Gastrocnemius medialis (tissue), 4 donors: ENCODE measurements around the gene PTEN. TPM values are rescaled to one million over a fixed set of nuclear protein-coding genes. Genes with fewer than 3 reads are reported as not detected.
A peak's percentile ranks its signal among the peaks of the same experiment; 100 is the strongest.
"Not testable (repeated sequence)": the region's sequence is repeated elsewhere in the genome, so short reads cannot be mapped to it uniquely, and the experiment has no call there.

Experiments used
- ATAC-seq, 2 donors: fragments of 150-250 bp; one replicate each; pipeline ENCODE4 v1.9.1; 2016
- DNase-seq, 2 donors: peaks; one replicate each; pipeline ENCODE4 v3.0.0-alpha.2; 2019
- H3K27ac ChIP-seq, 4 donors: fragments of 200-600 bp; sonication (generic); 1 replicate in 1 of 4; 2 replicates in 3 of 4; pipeline ENCODE4 v1.5.1; 2016 to 2018; ENCODE audit warnings: mild to moderate bottlenecking in 2 of 4, moderate library complexity in 1 of 4
- H3K27me3 ChIP-seq, 3 donors: fragments of 200-600 bp; sonication (generic) in 2 of 3; 1 replicate in 1 of 3; 2 replicates in 2 of 3; pipeline versions ENCODE4 v1.5.1 to v1.6.0; 2016 to 2019; ENCODE audit warnings: mild to moderate bottlenecking in 1 of 3, moderate library complexity in 1 of 3
- H3K36me3 ChIP-seq, 2 donors: fragments of 200-600 bp; sonication (generic) in 1 of 2; one replicate each; pipeline ENCODE4 v1.5.1; 2017 to 2018
- H3K4me1 ChIP-seq, 2 donors: fragments of 200-600 bp; sonication (generic) in 1 of 2; one replicate each; pipeline ENCODE4 v1.5.1; 2016 to 2017; ENCODE audit warnings: mild to moderate bottlenecking in 2 of 2
- H3K4me3 ChIP-seq, 4 donors: fragments of 200-600 bp; sonication (generic) in 3 of 4; 1 replicate in 1 of 4; 2 replicates in 3 of 4; pipeline ENCODE4 v1.5.1; 2016 to 2019; ENCODE audit warnings: mild to moderate bottlenecking in 2 of 4
- H3K9me3 ChIP-seq, 3 donors: fragments of 200-600 bp; sonication (generic) in 2 of 3; 1 replicate in 1 of 3; 2 replicates in 2 of 3; pipeline ENCODE4 v1.5.1; 2016 to 2019
- POLR2A ChIP-seq, 2 donors: fragments of 450-650 bp; IDR thresholded peaks; one replicate each; pipeline ENCODE4 v1.6.1; 2017; ENCODE audit warnings: antibody characterized with exemption in 2 of 2, mild to moderate bottlenecking in 2 of 2, moderate library complexity in 2 of 2
- in situ Hi-C, 4 donors: fragments of 200-750 bp; cut with MboI; loops; one replicate each; pipeline versions ENCODE4 v1.15.0 to v1.8.0; 2017; ENCODE audit warnings: low sequenced_read_pairs in 4 of 4
- intact Hi-C: fragments of 100-400 bp; cut with DNase I; formaldehyde crosslinking; loops from one replicate; pipeline ENCODE4 v1.15.1; 2023; ENCODE audit warnings: low total_unique reads
- total RNA-seq, 4 donors: library from RNA; depleted of rRNA; stranded (reverse); fragments of >200 nt; gene quantifications; one replicate each; pipeline versions ENCODE4 v1.1.0 to v1.2.3, GENCODE V29; 2016
- TF ChIP-seq, protein P1 (sequence below), 5 experiments: fragments of 450-650 bp in 3 of 5; fragments of 200-600 bp in 2 of 5; sonication (generic) in 2 of 5; IDR thresholded peaks in 4 of 5; conservative IDR thresholded peaks in 1 of 5; 1 replicate in 4 of 5; 2 replicates in 1 of 5; pipeline ENCODE4 v1.5.1; 2016 to 2019; ENCODE audit warnings: antibody characterized with exemption in 5 of 5, mild to moderate bottlenecking in 3 of 5, moderate library complexity in 3 of 5

PTEN gene
- total RNA-seq, 4 donors from 2014 or later = 32.2 to 54.5 (median 41.5) TPM

DNA sequence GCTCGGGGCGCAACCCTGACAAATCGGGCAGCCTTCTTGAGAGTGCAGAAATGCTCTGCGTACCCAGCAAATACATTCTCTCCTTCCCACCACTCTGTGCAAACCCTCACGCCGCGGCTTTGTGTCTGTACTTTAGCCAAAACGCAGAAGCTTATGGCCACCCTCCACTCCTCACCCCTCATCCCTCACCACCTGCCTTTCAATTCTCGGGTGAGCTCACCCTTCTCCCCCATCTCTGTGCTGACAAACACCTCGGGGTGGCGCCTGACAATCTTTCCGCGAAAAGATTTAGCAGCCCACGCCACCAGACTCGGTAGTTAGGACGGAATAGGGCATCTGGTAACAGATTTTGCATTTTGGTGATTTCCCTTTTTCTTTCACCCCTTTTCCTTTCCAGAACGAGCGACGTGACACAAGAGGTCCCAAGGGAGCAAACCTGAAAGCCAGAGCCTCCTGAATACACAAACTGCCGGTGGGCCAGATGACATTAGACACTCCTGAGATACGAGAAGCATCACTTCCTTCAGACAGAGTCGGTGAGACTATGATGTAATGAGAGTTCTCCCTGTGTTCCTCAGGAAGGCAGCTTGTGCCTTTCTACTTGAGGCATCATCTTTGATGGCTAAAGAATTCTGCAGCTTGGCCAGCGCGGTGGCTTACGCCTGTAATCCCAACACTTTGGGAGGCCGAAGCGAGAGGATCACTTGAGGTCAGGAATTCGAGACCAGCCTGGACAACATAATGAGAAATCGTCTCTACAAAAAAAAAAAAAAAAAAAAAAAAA lies 44.7 kb upstream of the PTEN start:
- Histone ChIP-seq H3K4me1 (peaks cover 26 to 39% of the 10 kb centered on the region in 2 donors), H3K9me3 (no peaks in the 10 kb centered on the region), H3K27ac (peak overlapping the region; percentile 88 to 96 (median 92)), H3K36me3 (no peaks in the 10 kb centered on the region), H3K4me3 (peak overlapping the region; percentile 73 to 94 (median 90)), H3K27me3 (no peaks in the 10 kb centered on the region)
- TF ChIP-seq, protein P1, sequence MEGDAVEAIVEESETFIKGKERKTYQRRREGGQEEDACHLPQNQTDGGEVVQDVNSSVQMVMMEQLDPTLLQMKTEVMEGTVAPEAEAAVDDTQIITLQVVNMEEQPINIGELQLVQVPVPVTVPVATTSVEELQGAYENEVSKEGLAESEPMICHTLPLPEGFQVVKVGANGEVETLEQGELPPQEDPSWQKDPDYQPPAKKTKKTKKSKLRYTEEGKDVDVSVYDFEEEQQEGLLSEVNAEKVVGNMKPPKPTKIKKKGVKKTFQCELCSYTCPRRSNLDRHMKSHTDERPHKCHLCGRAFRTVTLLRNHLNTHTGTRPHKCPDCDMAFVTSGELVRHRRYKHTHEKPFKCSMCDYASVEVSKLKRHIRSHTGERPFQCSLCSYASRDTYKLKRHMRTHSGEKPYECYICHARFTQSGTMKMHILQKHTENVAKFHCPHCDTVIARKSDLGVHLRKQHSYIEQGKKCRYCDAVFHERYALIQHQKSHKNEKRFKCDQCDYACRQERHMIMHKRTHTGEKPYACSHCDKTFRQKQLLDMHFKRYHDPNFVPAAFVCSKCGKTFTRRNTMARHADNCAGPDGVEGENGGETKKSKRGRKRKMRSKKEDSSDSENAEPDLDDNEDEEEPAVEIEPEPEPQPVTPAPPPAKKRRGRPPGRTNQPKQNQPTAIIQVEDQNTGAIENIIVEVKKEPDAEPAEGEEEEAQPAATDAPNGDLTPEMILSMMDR (IDR thresholded peaks at IDR 0.05 in 4 of 5, conservative IDR thresholded peaks at IDR 0.05 in 1 of 5) = no peak
- TF ChIP-seq POLR2A (IDR thresholded peaks at IDR 0.05) = no peak
- DNase-seq (peak in 1 of 2 donors; percentile 17), ATAC-seq (peak; percentile 30 to 32)
- intact Hi-C loops (no loop called here), in situ Hi-C loops (no loop called here)

DNA sequence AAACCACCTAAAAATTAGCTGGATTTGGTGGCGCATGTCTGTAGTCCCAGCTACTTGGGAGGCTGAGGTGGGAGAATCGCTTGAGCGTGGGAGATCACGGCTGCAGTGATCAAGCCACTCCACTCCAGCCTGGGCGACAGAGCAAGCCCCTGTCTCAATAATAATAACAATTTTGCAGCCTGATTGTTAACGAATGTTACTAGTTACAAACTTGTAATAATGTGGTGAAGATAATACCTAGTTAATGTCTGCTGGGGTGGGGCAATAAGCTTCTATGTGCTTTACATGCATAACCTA lies 44.2 kb upstream of the PTEN start:
- DNase-seq (no peak), ATAC-seq (no peak)
- H3K4me3 ChIP-seq = no peak overlapping the region
- H3K36me3 ChIP-seq = no peaks in the 10 kb centered on the region
- H3K4me1 ChIP-seq = peaks cover 26 to 36% of the 10 kb centered on the region in 2 donors
- no peak overlapping the region for H3K27ac ChIP-seq
- H3K9me3 ChIP-seq = no peaks in the 10 kb centered on the region
- TF ChIP-seq, protein P1 (IDR thresholded peaks at IDR 0.05 in 4 of 5, conservative IDR thresholded peaks at IDR 0.05 in 1 of 5) = no peak
- no peak for TF ChIP-seq POLR2A (IDR thresholded peaks at IDR 0.05)
- intact Hi-C loops = no loop called here
- no peaks in the 10 kb centered on the region for H3K27me3 ChIP-seq
- in situ Hi-C loops = no loop called here

DNA sequence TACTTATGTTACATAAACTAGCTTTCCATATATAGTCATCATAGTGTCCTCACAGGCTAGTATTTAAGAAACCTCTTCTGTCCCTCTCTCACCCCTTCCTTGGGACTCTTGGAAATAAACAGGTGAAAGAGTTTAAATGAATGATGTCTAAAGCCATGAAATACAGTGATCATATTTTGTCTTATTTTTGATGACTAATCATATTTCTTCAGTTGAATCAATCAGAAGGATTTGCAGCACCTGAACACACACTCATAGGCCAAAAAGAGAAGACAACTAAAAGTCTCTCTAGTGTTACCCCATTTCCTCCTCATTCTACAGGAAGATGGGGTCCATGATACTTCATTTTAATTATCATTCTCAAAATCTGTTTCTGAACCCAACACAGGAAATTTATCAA lies 36.8 kb upstream of the PTEN start:
- intact Hi-C loops = no loop called here
- Histone ChIP-seq H3K27ac (no peak overlapping the region), H3K9me3 (no peaks in the 10 kb centered on the region), H3K4me1 (no peaks in the 10 kb centered on the region), H3K27me3 (no peaks in the 10 kb centered on the region), H3K4me3 (no peak overlapping the region), H3K36me3 (no peaks in the 10 kb centered on the region)
- ATAC-seq (no peak), DNase-seq (no peak)
- TF ChIP-seq, protein P1 (IDR thresholded peaks at IDR 0.05 in 4 of 5, conservative IDR thresholded peaks at IDR 0.05 in 1 of 5) = no peak
- no peak for TF ChIP-seq POLR2A (IDR thresholded peaks at IDR 0.05)
- in situ Hi-C loops = loop anchor here in 1 of 4 donors (25.0 kb wide), 1 partner anchor 736 kb away; no protein-coding TSS in a partner anchor

DNA sequence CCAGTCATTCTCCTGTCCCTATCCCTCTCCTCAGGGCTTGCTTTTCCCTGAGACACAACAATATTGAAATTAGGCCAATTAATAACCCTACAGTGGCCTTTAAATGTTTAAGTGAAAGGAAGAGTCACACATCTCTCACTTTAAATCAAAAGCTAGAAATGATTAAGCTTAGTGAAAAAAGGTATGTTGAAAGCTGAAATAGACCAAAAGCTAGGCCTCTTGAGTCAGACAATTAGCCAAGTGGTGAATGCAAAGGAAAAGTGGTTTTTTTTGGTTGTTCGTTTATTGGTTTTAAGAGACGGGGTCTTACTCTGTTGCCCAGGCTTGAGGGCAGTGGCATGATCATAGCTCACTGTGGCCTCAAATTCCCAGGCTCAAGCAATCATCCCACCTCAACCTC lies 35.7 kb upstream of the PTEN start:
- in situ Hi-C loops (loop anchor here in 1 of 4 donors (25.0 kb wide), 1 partner anchor 735 kb away; no protein-coding TSS in a partner anchor), intact Hi-C loops (no loop called here)
- ATAC-seq = no peak
- Histone ChIP-seq H3K4me1 (no peaks in the 10 kb centered on the region), H3K4me3 (no peak overlapping the region), H3K36me3 (no peaks in the 10 kb centered on the region), H3K27ac (no peak overlapping the region), H3K27me3 (no peaks in the 10 kb centered on the region), H3K9me3 (no peaks in the 10 kb centered on the region)
- no peak for DNase-seq
- TF ChIP-seq, protein P1 (IDR thresholded peaks at IDR 0.05 in 4 of 5, conservative IDR thresholded peaks at IDR 0.05 in 1 of 5) = no peak
- no peak for TF ChIP-seq POLR2A (IDR thresholded peaks at IDR 0.05)

DNA sequence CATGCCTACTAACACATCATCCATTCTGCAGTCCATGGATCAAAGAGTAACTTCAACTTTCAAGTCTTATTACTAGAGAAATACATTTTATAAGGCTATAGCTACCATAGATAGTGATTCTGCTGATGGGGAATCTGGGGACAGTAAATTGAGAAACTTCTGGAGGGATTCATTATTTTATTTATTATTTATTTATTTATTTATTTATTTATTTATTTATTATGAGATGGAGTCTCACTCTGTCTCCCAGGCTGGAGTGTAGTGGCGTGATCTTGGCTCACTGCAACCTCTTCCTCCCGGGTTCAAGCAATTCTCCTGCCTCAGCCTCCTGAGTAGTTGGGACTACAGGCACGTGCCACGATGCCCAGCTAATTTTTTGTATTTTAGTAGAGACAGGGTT lies 34.4 kb upstream of the PTEN start:
- H3K36me3 ChIP-seq, H3K4me1 ChIP-seq, H3K4me3 ChIP-seq, H3K27ac ChIP-seq, H3K9me3 ChIP-seq, DNase-seq, ATAC-seq, intact Hi-C loops, H3K27me3 ChIP-seq: not testable (repeated sequence)
- in situ Hi-C loops = loop anchor here in 1 of 4 donors (25.0 kb wide), 1 partner anchor 733 kb away; no protein-coding TSS in a partner anchor
